COR-L47 (cell line): ENCODE data around the gene SLC16A10.
"Not testable (repeated sequence)": the region's sequence is repeated elsewhere in the genome, so short reads cannot be mapped to it uniquely, and the experiment has no call there.

ENCODE experiments used
- DNase-seq: peaks from one replicate; lab custom pipeline; 2025; lab: John Stamatoyannopoulos, UW

Gene SLC16A10

GRCh38 chr6:111220383-111221031 is 133.2 kb downstream of the SLC16A10 start:
- DNase-seq: no peak

- DNase-seq: no peak
Observed at GRCh38 chr6:111221804-111222203, 134.5 kb downstream of the SLC16A10 start.

GRCh38 chr6:111222341-111222740 is 135.0 kb downstream of the SLC16A10 start:
- DNase-seq: no peak

- no peak for DNase-seq
Observed at GRCh38 chr6:111228094-111228493, 140.8 kb downstream of the SLC16A10 start.

GRCh38 chr6:111230351-111231089 is 143.2 kb downstream of the SLC16A10 start:
- no peak for DNase-seq

GRCh38 chr6:111231090-111231459 is 143.8 kb downstream of the SLC16A10 start:
- DNase-seq: no peak

GRCh38 chr6:111237852-111238251 is 150.5 kb downstream of the SLC16A10 start:
- no peak for DNase-seq

- DNase-seq: no peak
Observed at GRCh38 chr6:111238464-111239119, 151.3 kb downstream of the SLC16A10 start.

- DNase-seq: no peak
Observed at GRCh38 chr6:111239461-111239860, 152.2 kb downstream of the SLC16A10 start.

- DNase-seq: no peak
Observed at GRCh38 chr6:111242452-111242851, 155.1 kb downstream of the SLC16A10 start.

- no peak for DNase-seq
Observed at GRCh38 chr6:111243095-111243494, 155.8 kb downstream of the SLC16A10 start.

- no peak for DNase-seq
Observed at GRCh38 chr6:111248789-111249188, 161.5 kb downstream of the SLC16A10 start.

- no peak for DNase-seq
Observed at GRCh38 chr6:111250791-111251354, 163.6 kb downstream of the SLC16A10 start.

GRCh38 chr6:111252726-111253125 is 165.4 kb downstream of the SLC16A10 start:
- no peak for DNase-seq

GRCh38 chr6:111254004-111254778 is 166.9 kb downstream of the SLC16A10 start:
- DNase-seq: no peak

GRCh38 chr6:111254779-111255166 is 167.5 kb downstream of the SLC16A10 start:
- DNase-seq: no peak

GRCh38 chr6:111255838-111256237 is 168.5 kb downstream of the SLC16A10 start:
- not testable (repeated sequence) for DNase-seq

GRCh38 chr6:111256646-111257045 is 169.3 kb downstream of the SLC16A10 start:
- DNase-seq: no peak

- no peak for DNase-seq
Observed at GRCh38 chr6:111258010-111258409, 170.7 kb downstream of the SLC16A10 start.

GRCh38 chr6:111258615-111259088 is 171.3 kb downstream of the SLC16A10 start:
- no peak for DNase-seq

- peak; percentile 93 for DNase-seq
Observed at GRCh38 chr6:111259089-111259831, 172.0 kb downstream of the SLC16A10 start.
